ENCODE results near the gene ADARB2.
"Not testable (repeated sequence)": the region's sequence is repeated elsewhere in the genome, so short reads cannot be mapped to it uniquely, and the experiment has no call there.

ADARB2 gene

GRCh38 chr10:1230138-1230537, 507.2 kb downstream of the ADARB2 start:
- no peak for TF ChIP-seq CTCF (IDR thresholded peaks at IDR 0.05; ENCODE audit: extremely low read depth, insufficient read depth, missing control alignments)
- DNase-seq (ENCODE audit: low spot score), result no peak
- in situ Hi-C loops (cut with MboI; ENCODE audit: low pct_unique_long_range_greater_than_20kb, low sequenced_read_pairs, unreplicated experiment), result no loop called here

GRCh38 chr10:1229574-1229973, 507.8 kb downstream of the ADARB2 start:
- no peak for DNase-seq (ENCODE audit: low spot score)
- TF ChIP-seq CTCF (IDR thresholded peaks at IDR 0.05; ENCODE audit: extremely low read depth, insufficient read depth, missing control alignments), result no peak
- in situ Hi-C loops (cut with MboI; ENCODE audit: low pct_unique_long_range_greater_than_20kb, low sequenced_read_pairs, unreplicated experiment), result no loop called here

- in situ Hi-C loops (cut with MboI; ENCODE audit: low pct_unique_long_range_greater_than_20kb, low sequenced_read_pairs, unreplicated experiment), result no loop called here
- TF ChIP-seq CTCF (IDR thresholded peaks at IDR 0.05; ENCODE audit: extremely low read depth, insufficient read depth, missing control alignments), result no peak
- no peak for DNase-seq (ENCODE audit: low spot score)
Measured at GRCh38 chr10:1229116-1229515, 508.2 kb downstream of the ADARB2 start.

GRCh38 chr10:1228467-1228975, 508.8 kb downstream of the ADARB2 start:
- no peak for DNase-seq (ENCODE audit: low spot score)
- TF ChIP-seq CTCF (IDR thresholded peaks at IDR 0.05; ENCODE audit: extremely low read depth, insufficient read depth, missing control alignments), result no peak
- in situ Hi-C loops (cut with MboI; ENCODE audit: low pct_unique_long_range_greater_than_20kb, low sequenced_read_pairs, unreplicated experiment), result no loop called here

- TF ChIP-seq CTCF (IDR thresholded peaks at IDR 0.05; ENCODE audit: extremely low read depth, insufficient read depth, missing control alignments), result no peak
- in situ Hi-C loops (cut with MboI; ENCODE audit: low pct_unique_long_range_greater_than_20kb, low sequenced_read_pairs, unreplicated experiment), result no loop called here
- DNase-seq (ENCODE audit: low spot score), result no peak
Measured at GRCh38 chr10:1227510-1228402, 509.6 kb downstream of the ADARB2 start.

- in situ Hi-C loops (cut with MboI; ENCODE audit: low pct_unique_long_range_greater_than_20kb, low sequenced_read_pairs, unreplicated experiment), result not testable (repeated sequence)
Measured at GRCh38 chr10:1226907-1227306, 510.4 kb downstream of the ADARB2 start.

GRCh38 chr10:1219874-1220273, 517.5 kb downstream of the ADARB2 start:
- DNase-seq (ENCODE audit: low spot score); in situ Hi-C loops (cut with MboI; ENCODE audit: low pct_unique_long_range_greater_than_20kb, low sequenced_read_pairs, unreplicated experiment): not testable (repeated sequence)

More at GRCh38 chr10:1226907-1227306, 510.4 kb downstream of the ADARB2 start:
- not testable (repeated sequence) for DNase-seq (ENCODE audit: low spot score)
